Spleen (tissue), 7 donors: ENCODE measurements around the gene MIDN.

Experiments used
- CTCF ChIP-seq, 11 experiments: fragments of 200-600 bp in 7 of 11; fragments of 450-650 bp in 4 of 11; sonication (generic) in 4 of 11; IDR thresholded peaks in 8 of 11; conservative IDR thresholded peaks in 3 of 11; 1 replicate in 7 of 11; 2 replicates in 4 of 11; pipeline versions ENCODE4 v1.4.0 to v1.8.0; 2016 to 2021; ENCODE audit warnings: antibody characterized with exemption in 11 of 11, inconsistent platforms in 4 of 11, mild to moderate bottlenecking in 1 of 11
- POLR2A ChIP-seq, 3 donors: fragments of 450-650 bp; IDR thresholded peaks; one replicate each; pipeline ENCODE4 v1.5.1; 2017; ENCODE audit warnings: antibody characterized with exemption in 3 of 3, mild to moderate bottlenecking in 1 of 3
- donor health status: DM: no; HTN: no; CAD: no; lungs with moderate emphysema.
- donor health status: DM: no; HTN: no; CAD: no.
- donor health status: DM: no; HTN: no; CAD: no.

GRCh38 chr19:1247748-1248138, 640 bp upstream of the MIDN start:
- TF ChIP-seq CTCF (IDR thresholded peaks at IDR 0.05 in 8 of 11, conservative IDR thresholded peaks at IDR 0.05 in 3 of 11) (no peak), POLR2A (IDR thresholded peaks at IDR 0.05) (no peak)
